ENCODE measurements around the gene HOXB9. TPM values are rescaled to one million over a fixed set of nuclear protein-coding genes. Genes with fewer than 3 reads are reported as not detected.

HOXB9 gene
- total and polyA plus RNA-seq, 2 of the 13 experiments (the other 11 are each of a cell fraction or from before 2014, with no cell fraction given), result not detected

DNA sequence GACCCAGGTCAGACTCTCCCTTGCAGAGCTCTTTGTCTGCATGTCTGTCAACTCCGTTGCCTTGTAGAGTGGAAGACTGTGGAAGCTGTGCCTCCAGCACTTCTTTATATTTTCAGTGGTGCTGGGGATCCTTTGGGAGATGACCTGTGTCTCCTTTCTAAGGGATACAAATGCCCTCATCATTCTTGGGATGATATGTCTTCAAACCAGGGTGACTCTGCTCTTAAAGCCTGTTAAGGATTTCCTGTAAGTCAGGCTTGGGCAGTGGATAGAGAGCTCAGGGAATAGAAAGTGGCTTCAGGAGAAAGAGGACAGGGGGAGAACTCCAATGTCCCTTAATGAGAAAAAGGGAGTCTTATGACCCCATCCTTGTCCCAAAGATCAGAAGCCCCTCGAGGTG is 37.6 kb downstream of the HOXB9 start:
- POLR2A ChIA-PET, result no interaction called here
- TF ChIP-seq HOXA5 (CRISPR knock-in tag; IDR thresholded peaks at IDR 0.05) (no peak), PRMT3 (CRISPR knock-in tag; IDR thresholded peaks at IDR 0.05; ENCODE audit: borderline replicate concordance, low read depth) (no peak), NCOA5 (CRISPR knock-in tag; IDR thresholded peaks at IDR 0.05) (no peak), KMT2A (CRISPR knock-in tag; IDR thresholded peaks at IDR 0.05) (no peak), ATM (IDR thresholded peaks at IDR 0.05; ENCODE audit: borderline replicate concordance) (no peak), ZNF839 (CRISPR knock-in tag; IDR thresholded peaks at IDR 0.05; ENCODE audit: borderline replicate concordance) (no peak), KDM3A (CRISPR knock-in tag; IDR thresholded peaks at IDR 0.05; ENCODE audit: low read depth) (no peak), RARG (CRISPR knock-in tag; IDR thresholded peaks at IDR 0.05; ENCODE audit: low read depth) (no peak), ZBTB7A (CRISPR knock-in tag; IDR thresholded peaks at IDR 0.05) (no peak), RCOR2 (CRISPR knock-in tag; IDR thresholded peaks at IDR 0.05) (no peak)
- TF ChIP-seq, protein P1, sequence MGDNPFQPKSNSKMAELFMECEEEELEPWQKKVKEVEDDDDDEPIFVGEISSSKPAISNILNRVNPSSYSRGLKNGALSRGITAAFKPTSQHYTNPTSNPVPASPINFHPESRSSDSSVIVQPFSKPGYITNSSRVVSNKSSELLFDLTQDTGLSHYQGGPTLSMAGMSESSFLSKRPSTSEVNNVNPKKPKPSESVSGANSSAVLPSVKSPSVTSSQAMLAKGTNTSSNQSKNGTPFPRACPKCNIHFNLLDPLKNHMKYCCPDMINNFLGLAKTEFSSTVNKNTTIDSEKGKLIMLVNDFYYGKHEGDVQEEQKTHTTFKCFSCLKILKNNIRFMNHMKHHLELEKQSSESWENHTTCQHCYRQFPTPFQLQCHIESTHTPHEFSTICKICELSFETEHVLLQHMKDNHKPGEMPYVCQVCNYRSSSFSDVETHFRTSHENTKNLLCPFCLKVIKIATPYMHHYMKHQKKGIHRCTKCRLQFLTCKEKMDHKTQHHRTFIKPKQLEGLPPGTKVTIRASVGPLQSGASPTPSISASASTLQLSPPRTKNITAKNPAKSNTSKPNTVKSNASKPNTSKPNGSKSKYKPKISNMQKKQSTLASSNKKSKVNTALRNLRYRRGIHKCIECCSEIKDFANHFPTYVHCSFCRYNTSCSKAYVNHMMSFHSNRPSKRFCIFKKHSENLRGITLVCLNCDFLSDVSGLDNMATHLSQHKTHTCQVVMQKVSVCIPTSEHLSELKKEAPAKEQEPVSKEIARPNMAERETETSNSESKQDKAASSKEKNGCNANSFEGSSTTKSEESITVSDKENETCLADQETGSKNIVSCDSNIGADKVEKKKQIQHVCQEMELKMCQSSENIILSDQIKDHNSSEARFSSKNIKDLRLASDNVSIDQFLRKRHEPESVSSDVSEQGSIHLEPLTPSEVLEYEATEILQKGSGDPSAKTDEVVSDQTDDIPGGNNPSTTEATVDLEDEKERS (CRISPR knock-in tag; IDR thresholded peaks at IDR 0.05), result no peak
- TF ChIP-seq, protein P2, sequence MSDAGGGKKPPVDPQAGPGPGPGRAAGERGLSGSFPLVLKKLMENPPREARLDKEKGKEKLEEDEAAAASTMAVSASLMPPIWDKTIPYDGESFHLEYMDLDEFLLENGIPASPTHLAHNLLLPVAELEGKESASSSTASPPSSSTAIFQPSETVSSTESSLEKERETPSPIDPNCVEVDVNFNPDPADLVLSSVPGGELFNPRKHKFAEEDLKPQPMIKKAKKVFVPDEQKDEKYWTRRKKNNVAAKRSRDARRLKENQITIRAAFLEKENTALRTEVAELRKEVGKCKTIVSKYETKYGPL (CRISPR knock-in tag; IDR thresholded peaks at IDR 0.05), result no peak
- TF ChIP-seq, protein P3, sequence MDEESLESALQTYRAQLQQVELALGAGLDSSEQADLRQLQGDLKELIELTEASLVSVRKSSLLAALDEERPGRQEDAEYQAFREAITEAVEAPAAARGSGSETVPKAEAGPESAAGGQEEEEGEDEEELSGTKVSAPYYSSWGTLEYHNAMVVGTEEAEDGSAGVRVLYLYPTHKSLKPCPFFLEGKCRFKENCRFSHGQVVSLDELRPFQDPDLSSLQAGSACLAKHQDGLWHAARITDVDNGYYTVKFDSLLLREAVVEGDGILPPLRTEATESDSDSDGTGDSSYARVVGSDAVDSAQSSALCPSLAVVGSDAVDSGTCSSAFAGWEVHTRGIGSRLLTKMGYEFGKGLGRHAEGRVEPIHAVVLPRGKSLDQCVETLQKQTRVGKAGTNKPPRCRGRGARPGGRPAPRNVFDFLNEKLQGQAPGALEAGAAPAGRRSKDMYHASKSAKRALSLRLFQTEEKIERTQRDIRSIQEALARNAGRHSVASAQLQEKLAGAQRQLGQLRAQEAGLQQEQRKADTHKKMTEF (CRISPR knock-in tag; IDR thresholded peaks at IDR 0.05), result no peak
- TF ChIP-seq, protein P4, sequence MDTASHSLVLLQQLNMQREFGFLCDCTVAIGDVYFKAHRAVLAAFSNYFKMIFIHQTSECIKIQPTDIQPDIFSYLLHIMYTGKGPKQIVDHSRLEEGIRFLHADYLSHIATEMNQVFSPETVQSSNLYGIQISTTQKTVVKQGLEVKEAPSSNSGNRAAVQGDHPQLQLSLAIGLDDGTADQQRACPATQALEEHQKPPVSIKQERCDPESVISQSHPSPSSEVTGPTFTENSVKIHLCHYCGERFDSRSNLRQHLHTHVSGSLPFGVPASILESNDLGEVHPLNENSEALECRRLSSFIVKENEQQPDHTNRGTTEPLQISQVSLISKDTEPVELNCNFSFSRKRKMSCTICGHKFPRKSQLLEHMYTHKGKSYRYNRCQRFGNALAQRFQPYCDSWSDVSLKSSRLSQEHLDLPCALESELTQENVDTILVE (CRISPR knock-in tag; IDR thresholded peaks at IDR 0.05), result no peak
- Histone ChIP-seq H3K9ac (ENCODE audit: insufficient read depth, low read depth, low read length) (no peak overlapping the region), H3K79me2 (ENCODE audit: insufficient read depth, low read length) (no peaks in the 10 kb centered on the region), H3K27me3 (ENCODE audit: control insufficient read depth in 1 of 2, insufficient read depth in 2 of 2, low read length in 2 of 2) (peaks cover 24 to 90% of the 10 kb centered on the region in 2 experiments), H3K4me1 (ENCODE audit: insufficient read depth, low read length) (peaks cover 7% of the 10 kb centered on the region; the same call in 1 of the 2 replicates), H2AFZ (ENCODE audit: low read length) (no peak overlapping the region), H4K20me1 (ENCODE audit: insufficient read depth, low read length) (peaks cover 4% of the 10 kb centered on the region; the same call in 1 of the 2 replicates), H3K36me3 (replicated peaks in 1 of 2; ENCODE audit: control insufficient read depth in 1 of 2, insufficient read depth in 2 of 2, low read length in 2 of 2) (no peaks in the 10 kb centered on the region), H3K27ac (ENCODE audit: extremely low read length, insufficient read depth, low read length) (no peak overlapping the region), H3K4me2 (ENCODE audit: low read depth, low read length) (no peak overlapping the region), H3K9me3 (ENCODE audit: low read length) (no peaks in the 10 kb centered on the region), H3K4me3 (replicated peaks in 1 of 3; ENCODE audit: insufficient read depth in 1 of 3, low read depth in 2 of 3, low read length in 3 of 3) (no peak overlapping the region)
- BruUV-seq (replicated peaks), result no TSS peak
- in situ Hi-C loops (cut with HindIII; ENCODE audit: extremely low pct_ligation_motif_present, low pct_unique_long_range_greater_than_20kb), result no loop called here
- CTCF ChIA-PET (ENCODE audit: low intra/inter-chr PET ratio, low total read pairs), result no interaction called here
- intact Hi-C loops (cut with micrococcal nuclease; ENCODE audit: unreplicated experiment), result no loop called here
- ATAC-seq (no peak), DNase-seq (ENCODE audit: low spot score) (no peak), FAIRE-seq (no peak)
- 4% methylated on average over 2 of the region's 2 CpGs for WGBS (ENCODE audit: low lambda C conversion rate)

Data from HepG2 (cell line).